ENCODE measurements around the gene NUDT13.

Gene NUDT13

DNA sequence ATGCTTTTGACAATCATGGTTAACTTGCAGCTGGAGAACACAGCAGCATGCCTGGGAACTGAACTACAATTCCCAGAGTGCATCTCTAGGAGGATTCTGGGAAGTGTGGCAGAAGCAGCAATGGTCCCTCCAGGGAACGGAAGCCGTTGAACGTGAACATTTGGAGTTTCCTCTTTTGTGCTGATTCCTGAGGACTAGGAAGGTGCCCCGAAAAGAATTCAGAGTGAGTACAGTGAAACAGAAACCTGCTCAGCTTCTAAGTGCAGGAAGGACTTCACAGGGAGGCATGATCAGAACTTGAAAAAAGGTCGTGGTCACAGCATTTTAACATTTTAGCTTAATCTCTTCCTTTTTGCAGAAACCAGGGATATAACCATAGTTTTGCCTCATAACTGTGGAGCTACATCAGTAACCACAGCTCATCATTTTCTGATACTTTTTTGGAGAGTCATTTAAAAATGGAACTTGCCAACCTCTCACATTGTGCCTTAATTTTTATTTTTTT lies at the start of gene NUDT13:
NUDT13 (plus strand) TSS at position 111 of the 505 bp plus-strand sequence. CDS start 3,911 bp downstream, outside the sequence.
- DNase-seq (ENCODE audit: low spot score) = peak; percentile 62

DNA sequence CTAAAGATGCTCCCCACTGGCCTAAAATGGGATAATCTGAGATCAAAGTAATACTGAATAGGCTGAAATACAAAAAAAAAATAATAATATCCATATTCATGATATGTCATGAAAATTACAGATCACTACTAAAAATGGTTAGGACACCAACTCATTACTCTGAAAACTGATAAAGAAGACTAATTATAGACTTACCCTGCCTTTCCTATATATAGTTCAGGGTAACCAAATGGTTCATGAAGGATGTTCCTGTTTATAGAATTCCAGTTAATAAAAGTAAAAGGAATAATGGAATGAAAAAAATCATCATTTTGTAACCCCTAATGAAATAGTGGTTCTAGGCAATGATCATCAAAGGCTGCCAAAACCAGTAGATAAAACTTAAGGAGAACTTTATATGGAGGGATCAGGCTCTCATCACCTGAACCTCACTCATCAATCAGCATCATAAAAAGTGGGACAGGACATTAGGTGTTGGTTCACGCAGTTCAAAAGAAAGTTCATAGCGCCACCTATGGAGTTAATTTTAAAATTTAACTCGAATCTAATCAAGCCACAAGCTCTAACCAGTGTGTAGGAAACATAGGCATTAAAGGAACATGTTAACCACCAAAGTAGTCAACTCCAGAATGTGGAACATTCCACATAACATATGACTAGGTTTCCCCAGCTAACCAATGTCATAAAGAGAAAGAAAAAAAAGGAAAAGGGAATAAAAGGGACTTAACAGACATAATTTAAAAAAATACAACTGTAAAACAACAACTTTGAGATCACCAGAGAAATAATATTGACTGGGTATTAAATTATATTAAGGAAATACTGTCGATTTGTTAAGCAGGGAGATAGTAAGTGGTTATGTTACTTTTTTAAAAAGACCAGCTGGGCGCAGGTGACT lies 49.3 kb upstream of the NUDT13 start:
- peak; percentile 38 for DNase-seq (ENCODE audit: low spot score)

DNA sequence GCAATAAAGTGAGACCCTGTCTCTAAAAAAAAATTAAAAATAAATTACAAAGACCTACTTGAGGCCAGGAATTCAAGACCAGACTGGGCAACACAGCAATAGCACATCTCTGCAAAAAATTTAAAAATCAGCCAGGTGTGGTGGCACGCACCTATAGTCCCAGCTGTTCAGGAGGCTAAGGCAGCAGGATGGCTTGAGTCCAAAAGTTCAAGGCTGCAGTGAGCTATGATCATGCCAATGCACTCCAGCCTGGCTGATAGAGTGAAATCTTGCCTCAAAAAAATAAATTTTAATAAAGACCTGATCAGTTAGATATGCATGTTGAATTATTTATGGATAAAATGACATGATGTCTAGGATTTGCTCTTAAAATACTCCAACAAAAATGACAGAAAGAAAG lies 48.5 kb upstream of the NUDT13 start:
- DNase-seq (ENCODE audit: low spot score) = no peak

DNA sequence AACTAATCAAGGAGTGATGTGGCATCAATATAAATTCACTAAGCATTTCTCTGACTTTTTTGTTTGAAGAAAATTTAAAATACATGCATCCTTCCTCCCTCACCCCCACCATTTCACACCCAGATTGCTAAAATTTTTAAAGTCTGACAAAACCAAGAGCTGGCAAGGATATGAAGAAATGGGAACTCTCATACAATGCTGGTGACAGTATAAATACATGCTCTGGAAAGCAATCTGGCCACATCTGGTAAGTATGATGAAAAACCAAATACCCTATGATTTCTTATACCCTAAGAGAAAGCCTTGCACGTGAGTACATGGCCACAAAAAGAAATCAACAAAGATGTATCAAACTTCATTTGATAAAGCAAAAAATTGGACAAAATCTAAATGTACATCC lies 44.8 kb upstream of the NUDT13 start:
- DNase-seq (ENCODE audit: low spot score) = no peak

DNA sequence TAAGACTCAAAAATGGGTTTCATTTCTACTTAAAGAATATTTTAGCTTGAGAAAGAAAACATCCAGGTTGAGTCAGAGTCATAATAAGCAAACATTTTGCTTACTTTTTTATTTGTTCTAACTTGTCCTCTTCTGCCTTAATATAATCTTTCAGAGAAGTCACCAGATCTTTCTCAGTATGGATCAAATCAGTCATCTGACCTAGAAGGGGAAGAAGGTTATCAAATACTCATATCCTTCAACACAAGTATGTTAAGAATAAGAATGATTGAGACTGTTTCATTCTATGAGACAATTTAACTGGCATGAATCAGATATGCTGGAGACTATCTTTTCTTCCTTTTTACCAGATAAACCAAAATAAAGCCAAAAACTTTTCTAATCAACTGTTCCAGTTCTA lies 36.6 kb upstream of the NUDT13 start:
- no peak for DNase-seq (ENCODE audit: low spot score)

DNA sequence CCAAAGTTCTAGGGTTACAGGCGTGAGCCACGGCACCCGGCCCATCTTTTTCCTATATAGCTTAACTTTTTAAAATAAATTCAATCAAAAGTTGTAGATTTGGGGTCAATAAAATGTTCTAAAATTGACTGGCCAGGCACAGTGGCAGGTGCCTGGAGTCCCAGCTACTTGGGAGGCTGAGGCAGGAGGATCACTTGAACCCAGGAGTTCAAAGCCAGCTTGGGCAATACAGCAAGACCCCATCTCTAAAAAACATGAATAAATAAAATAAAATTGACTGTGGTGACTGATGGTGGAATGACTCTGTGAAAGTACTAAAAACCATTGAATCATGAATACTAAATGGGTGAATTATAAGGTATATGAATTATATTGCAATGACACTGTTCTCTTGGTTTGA lies 34.4 kb upstream of the NUDT13 start:
- DNase-seq (ENCODE audit: low spot score) = no peak

DNA sequence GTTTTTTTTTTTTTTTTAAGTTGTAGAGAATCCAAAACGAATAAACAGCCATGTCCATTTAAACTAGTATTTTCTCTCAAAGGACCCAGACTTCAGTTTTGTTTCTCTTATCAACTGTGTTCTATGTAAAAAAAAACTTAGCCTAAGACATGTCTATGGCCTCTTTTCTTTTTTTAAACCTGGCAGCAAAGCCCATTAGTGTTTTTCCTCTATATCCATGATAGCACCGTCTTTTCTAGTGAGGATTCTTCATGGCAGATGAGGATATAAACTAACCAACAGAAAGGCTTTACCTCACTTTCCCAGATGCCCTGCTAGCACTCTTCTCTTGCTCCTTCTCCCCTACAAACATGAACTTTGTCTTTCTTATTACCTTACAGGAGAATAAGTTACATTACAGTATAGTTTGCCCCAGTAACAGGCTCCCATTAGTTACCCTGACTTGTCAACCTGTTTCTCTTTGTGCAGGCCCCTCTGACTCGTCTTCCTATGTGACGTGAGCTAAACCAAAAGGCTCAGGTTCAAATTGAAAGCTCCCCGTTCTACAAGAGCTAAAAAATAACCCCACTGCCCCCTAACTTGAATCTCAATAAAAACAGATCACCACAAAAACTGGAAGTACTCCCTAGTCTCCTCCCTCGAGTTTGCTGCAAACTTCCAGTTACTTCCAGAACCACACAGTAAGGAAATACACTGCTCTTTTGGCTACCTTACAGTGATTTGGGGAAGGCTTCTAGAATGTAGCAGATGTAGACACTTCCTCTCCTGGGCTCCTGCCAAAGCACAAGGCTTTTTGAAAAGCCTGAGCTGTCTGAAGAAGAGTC lies 33.7 kb upstream of the NUDT13 start:
- DNase-seq (ENCODE audit: low spot score) = no peak

DNA sequence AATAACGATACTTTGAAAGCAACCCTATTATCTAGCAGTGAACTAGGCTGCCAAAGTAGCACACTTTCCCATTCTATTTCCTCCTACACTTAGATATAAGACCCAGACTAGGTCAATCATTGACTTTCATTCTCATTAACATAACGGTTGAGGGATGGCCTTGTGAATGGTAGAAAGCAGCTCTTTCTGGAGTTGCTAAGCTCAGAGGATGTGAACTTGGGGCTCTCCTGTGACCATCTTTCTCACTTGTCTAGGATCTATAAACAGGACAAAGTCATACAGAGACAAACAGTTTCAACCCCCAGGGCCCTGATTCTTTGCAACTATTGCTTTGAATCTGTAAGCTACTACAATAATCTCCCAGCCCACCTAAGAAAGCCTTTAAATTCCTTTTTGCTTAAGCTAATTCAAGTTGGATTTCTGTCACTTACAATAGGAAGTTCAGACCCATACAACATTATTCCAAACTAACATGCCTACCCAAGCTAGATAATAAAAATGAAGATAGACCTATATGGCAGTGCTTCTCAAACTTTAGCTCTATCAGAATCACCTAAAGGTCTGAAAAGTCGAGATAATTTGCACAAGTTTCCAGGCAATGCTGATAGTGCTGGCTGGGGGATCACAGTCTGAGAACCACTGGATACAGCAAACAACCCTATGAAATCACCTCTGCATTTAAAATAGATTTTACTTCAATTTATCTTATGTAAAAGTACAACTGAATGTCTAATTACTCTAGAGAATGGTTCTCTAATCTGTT lies 30.3 kb upstream of the NUDT13 start:
- DNase-seq (ENCODE audit: low spot score) = no peak

DNA sequence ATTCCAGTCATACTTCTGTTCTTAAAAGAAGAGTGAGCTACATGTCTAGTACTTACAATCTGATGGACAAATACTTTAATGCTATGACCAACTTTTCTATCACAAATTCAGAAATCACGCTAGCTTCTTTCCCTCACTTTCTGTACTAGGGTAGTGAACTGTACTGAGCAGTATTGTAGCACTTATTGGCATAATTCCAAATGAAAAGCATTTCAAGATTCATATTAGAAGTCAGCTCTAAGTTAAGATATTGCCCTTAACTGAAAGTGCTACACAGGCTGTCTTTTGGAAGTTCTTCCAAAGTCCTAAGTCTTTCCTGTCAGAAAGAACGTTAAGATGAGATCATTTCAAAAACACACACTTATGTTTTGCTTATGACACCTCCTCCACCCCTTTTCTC lies 27.0 kb upstream of the NUDT13 start:
- no peak for DNase-seq (ENCODE audit: low spot score)

DNA sequence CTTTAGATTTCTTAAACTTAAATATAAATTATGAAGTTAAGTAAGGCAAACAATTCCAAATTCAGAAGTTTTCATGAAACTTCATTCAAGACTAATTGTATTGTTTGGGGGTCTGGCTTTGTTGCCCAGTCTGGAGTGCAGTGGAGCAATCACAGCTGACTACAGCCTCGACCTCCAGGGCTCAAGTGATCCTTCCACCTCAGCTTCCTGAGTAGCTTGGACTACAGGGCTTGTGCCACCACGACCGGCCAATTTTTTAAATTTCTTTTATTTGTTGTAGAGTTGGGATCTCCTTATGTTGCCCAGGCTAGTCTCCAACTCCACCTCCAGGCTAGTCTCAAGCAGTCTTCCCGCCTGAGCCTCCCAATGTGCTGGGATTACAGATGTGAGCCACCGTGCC lies 26.0 kb upstream of the NUDT13 start:
- DNase-seq (ENCODE audit: low spot score) = no peak

DNA sequence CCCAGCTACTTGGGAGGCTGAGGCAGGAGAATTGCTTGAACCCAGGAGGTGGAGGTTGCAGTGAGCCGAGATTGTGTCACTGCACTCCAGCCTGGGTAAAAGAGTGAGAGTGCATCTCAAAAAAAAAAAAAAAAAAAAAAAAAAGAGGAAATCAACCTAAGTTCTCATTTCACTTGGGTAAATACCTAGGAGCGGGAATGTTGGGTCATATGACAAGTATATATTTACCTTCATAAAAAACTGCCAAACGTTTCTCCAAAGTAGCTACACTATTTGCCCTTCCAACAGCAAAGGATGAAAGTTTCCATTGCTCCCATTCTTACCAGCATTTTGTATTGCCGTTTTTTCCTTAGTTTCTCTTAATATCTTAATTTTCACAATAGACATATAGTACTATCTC lies 23.4 kb upstream of the NUDT13 start:
- no peak for DNase-seq (ENCODE audit: low spot score)

DNA sequence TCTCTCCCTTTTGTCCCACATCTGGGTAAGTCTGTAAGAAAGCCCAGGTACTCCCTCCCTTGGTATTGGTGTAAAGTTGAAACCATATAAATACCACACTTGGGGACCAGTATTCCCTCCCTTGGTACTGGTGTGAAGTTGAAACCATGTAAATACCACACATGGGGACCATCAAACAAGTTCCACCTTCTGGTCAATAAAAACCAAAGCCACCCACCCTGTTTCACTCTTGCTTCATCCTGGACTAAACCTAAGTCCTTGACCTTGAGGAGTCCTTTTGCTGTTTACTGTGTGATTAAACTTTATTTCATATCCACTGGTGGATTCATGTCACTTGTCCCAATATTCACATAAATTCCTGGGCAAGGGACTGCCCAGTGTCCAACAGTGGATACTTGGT lies 22.0 kb upstream of the NUDT13 start:
- no peak for DNase-seq (ENCODE audit: low spot score)

DNA sequence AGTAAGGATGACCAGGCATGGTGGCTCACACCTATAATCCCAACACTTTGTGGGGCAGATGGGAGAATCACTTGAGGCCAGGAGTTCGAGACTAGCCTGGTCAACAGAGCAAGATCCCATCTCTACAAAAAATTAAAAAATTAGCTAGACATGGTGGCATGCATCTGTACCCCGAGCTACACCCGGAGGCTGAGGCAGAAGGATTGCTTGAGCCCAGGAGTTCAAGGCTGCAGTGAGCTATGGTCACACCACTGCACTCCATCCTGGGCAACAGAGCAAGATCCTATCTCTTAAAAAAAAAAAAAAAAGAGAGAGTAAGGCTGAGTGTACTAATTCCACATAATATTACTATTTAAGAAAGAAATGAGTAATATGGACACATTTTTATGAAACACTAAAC lies 17.4 kb upstream of the NUDT13 start:
- no peak for DNase-seq (ENCODE audit: low spot score)

DNA sequence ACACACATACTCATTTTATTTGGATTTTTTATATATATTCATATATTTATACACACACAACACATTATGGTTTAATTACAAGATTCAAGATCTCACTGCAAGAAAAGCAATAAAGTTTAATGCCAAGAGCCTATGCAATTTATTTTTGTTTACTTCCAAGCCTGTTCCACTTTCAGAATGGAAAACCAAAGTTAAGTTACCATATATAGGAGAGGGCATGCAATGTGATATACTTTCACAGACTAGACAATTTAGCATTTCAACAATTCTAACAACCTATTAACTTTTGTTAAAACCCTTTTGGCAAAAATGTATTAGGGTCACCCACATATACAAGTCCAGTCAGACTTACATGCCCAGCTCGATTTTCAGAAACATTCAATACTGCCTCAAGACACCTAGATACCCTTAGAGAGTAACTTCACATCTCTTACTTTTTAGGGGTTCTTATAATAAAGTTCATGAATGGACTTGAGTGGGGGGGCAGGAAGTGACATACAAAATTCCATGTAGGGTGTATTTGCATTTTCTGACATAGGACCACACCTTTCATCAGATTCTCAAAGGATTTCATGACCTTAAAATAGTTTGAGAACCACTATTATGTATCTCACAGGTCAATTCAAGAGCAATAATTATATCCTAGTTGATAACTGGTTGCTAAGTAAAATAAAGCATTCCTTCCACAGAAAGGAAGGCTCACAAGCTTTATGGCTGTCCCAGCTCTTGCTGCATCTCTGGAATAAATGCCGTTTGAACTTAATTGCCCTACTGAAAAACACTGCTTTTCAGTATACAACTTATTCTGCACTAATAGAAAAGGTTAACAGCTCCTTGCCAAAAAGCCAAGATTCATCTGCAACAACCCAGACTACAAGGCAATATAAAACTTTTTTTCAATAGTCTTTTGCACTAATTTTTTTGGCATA lies 16.1 kb upstream of the NUDT13 start:
- no peak for DNase-seq (ENCODE audit: low spot score)

DNA sequence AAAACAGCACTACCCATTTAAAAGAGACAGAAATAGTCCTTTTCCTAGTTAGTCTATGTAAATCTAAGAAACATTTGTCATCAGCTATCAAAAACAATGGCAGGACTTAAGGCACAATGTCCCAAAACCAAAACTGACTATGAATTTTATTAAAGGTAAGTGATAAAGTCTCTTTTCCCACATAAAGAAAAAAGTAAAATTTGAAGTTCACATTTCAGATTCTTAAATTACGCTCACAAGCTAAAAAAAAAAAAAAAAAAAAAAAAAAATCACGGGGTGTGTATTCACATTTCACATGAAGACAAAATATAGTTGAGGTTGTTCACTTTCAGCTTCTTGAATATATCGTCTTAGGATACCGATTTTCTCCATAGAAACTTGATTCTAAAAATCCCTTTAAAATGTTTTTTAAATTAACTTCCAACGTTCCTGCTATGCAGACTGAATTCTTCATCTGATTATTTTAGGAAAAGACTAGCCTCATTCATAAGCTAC lies 15.2 kb upstream of the NUDT13 start:
- no peak for DNase-seq (ENCODE audit: low spot score)

DNA sequence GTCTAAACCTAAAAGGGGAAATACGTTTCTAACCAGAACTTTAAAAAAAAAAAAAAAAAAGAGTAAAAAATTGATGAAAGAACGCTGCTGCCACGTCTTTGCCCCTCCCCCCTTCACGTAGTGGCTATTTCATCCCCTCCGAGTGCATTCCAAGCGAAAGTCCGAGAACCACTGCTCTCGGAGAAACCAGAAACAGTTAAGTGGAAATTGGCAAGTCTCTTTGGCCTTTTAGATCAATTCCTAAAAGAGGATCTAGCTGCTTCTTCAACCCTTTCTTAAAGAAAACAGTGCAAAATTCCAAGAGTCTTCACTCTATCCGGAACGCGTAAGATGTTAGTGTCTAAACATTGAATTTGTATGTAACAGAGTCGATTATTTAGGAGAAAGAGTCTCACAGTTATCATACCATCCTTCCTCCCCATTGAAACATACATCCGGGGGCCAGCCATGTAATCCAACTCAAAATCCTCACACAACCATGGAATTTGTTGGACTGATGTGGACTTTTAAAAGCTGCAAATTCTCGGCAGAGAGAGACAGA lies 14.7 kb upstream of the NUDT13 start:
- no peak for DNase-seq (ENCODE audit: low spot score)

DNA sequence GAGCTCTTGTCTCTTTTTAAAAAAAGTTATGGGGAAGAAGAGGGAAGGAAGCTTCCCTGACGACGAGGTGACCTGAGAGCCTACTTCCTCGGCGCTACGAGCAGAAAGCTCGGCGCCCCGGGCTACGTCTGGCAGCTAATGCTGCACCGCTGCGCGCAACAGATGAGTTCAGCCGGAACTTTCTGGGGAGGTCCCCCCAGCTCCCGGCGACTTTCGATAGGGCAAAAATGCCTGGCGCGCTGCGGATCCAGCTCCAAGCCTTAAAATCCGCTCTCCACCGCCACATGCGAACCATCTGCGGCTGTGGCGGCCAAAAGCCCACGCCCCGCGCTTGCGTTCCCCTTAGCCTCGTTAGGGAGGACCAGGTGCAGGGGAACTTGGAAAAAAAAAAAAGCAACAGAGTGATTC lies 14.2 kb upstream of the NUDT13 start:
- DNase-seq (ENCODE audit: low spot score) = peak; percentile 56

DNA sequence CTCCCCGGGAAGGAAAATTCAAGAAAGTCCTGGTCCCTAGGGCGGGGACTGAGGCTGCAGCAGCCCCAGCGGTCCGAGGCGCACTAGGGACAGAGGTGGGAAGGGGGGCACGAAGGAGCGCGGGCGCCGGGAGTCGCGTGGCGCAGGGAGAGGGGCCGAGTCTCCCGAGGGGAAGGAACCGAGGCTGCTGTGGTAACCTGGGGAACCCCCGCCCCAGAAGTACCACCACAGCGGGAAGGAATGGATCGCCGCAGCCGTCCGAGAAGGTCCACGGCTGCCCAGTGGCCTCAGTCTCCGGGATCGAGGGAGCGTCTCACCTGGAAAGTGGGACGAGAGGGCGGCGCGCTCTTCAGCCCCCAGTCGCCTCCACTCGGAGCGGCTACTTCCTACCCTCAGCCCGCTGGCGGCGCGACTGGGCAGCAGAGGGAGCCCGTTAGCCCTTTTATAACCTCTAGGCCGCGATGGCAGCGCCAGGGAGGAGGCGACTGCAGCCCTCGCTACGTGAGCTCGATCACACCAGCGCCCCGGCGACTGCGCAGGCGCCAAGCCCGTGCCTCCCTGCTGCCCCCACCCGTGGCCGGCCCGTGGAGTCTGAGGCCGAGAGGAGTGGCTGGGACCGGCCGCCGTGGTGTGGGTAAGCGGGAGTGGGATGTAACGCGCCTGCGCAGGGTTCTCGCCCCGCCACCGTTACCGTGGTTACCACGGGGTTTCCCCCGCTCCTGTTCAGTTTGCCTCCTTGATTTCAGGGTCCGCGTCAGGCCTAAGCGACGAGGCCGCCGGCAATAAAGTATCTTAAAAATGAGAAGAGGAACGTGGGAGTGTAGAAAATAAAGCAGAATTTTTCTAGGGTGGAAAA lies 13.6 kb upstream of the NUDT13 start, which contains the start of gene P4HA1:
P4HA1 (minus strand) TSS at position 418 of the 856 bp plus-strand sequence. CDS start 21,983 bp downstream, outside the sequence.
- peak; percentile 94 for DNase-seq (ENCODE audit: low spot score)

DNA sequence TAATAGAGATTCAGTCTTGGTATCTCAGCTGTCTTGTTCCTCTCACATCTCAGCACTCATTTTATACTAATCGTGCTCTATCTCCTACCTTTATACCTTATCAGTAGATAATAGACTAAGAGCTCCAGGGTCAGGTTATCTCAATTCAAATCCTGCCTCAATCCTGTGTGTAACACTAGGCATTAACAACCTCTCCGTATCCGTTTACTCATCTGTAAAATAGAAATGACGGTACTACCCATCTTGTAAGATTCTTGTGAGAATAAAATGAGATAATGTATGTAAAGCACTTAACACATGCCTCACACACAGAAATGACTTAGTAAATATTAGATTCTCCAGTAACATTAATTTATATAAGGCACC lies 13.0 kb upstream of the NUDT13 start:
- no peak for DNase-seq (ENCODE audit: low spot score)

DNA sequence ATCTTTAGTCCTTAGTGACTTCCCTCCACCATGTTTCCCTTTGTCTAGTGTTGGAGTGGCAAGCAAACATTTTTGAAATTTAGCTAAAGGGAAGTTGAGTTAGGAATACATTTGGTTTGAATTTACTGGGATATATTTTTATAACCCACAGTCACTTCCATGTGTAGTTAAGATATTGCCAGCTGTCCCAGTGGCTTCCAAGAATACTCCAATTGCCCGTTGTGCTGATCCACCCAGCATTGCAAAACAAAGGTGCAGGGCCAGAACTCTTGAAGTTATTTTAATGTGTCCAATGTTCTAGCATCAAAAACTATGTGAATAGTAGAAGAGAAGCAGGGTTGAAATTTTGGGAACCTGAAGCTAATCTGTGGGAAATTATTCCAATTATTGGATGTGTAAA lies 11.1 kb upstream of the NUDT13 start:
- no peak for DNase-seq (ENCODE audit: low spot score)
